Endometrium (tissue), 2 donors: Measurements from ENCODE around the gene FAM131A.

Source experiments
- FAIRE-seq: peaks from 2 replicates; lab custom pipeline; 2012; peaks lifted over from hg19 to GRCh38; lab: Jason Lieb, UNC
- donor health status: control.
- donor health status: control.

The FAM131A gene

GRCh38 chr3:184357248-184358123 lies 20.1 kb downstream of the FAM131A start:
- no peak for FAIRE-seq

- no peak for FAIRE-seq
Measured at GRCh38 chr3:184358124-184358767, 20.8 kb downstream of the FAM131A start.

- no peak for FAIRE-seq
Measured at GRCh38 chr3:184358921-184359350, 21.5 kb downstream of the FAM131A start.

DNA sequence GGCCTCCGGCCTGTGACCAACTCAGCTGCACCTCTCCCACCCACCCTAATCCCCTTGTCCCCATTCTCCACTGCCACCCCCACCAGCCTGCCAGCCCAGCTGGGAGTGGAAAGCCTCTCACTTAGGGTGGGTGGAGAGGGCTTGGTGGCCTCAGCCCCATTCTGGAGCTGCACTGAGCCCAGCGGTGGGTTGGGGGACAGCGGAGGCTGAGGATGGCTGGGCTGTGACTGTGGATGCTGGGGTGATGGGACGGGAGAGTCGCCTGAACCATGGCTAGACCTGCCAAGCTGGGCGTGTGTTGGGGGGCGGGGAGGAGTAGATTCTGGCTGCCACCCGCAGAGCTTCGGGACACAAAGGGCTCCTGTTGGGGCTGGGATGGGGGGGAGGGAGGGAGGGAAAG lies 22.2 kb downstream of the FAM131A start:
- no peak for FAIRE-seq

DNA sequence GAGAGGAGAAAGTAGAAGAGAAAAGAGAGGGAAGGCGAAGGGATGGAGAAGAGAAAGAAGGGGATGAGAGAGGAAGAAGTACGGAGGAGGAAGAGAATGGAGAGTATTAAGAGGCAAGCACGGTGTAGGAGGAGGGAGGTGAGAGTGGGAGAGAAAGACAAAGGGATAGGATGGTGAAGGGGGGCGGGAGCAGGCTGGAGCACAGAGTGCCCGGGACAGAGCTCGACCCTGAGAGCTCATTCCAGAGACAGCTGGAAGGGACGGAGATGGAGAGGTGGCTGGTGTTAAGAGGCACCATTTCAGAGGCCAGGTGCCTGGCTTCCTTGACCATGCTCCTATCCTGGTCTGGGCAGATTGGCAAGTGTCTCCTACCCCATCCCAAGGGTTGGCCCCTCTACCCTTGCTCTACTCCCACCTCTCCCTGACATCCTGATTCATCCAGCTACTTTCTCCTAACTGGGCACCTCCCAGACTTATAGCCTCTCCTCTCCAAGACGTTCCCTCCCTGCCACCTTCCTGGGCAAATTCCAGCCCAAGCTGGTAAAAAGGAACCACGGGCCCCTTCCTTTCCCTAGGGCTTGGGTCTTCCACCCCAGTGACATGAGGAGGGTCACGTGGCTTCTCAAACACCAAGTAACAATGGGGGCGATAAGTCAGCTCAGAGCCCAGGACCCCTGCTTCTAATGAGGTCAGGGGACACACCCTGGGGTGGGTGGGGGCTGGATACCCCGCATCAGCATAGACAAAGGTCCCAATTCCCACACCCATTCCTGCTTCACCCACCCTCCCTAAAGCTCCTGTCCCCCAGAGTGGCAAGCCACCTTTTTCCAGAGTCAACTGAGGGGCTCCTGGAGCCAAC lies 22.9 kb downstream of the FAM131A start:
- FAIRE-seq, result no peak

GRCh38 chr3:184360929-184361531 lies 23.6 kb downstream of the FAM131A start:
- no peak for FAIRE-seq

- FAIRE-seq, result no peak
Measured at GRCh38 chr3:184361532-184361931, 24.1 kb downstream of the FAM131A start, which contains the start of the genes CLCN2 and POLR2H. CLCN2 (minus strand) TSS chr3:184361605; CDS start chr3:184361479, 126 bp downstream. POLR2H (plus strand) TSS chr3:184361710; CDS start chr3:184363493, 1,783 bp downstream.

GRCh38 chr3:184361932-184362667 lies 24.7 kb downstream of the FAM131A start:
- no peak for FAIRE-seq

- FAIRE-seq, result peak; percentile 93
Measured at GRCh38 chr3:184362668-184363546, 25.5 kb downstream of the FAM131A start.

DNA sequence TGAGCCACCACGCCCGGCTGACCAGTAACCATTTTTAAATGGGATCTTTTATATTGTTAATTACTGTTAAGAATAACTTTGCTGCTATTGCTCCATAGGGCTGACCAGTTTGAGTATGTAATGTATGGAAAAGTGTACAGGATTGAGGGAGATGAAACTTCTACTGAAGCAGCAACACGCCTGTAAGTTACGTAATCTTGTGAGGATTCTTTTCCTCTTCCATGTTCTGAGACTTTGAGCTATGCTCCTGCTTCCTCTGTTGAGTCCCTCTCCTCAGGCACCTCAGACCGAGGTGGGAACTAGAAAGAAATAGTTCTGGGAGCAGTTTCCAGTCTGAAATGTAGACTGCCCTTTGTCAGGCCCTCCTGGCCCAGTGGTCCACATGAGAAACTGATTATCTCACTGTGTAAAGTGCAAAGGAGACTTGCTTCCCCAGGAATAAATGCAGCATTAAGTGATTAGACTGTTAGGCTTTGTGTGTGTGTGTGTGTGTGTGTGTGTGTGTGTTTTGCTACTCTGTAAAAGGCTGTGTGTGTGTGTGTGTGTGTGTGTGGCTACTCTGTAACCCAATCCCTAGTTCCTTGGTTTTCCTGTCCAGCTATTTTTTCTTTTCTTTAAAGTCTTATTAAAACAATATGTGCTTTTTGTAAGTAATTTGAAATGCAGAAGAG lies 29.4 kb downstream of the FAM131A start:
- no peak for FAIRE-seq

- no peak for FAIRE-seq
Measured at GRCh38 chr3:184368116-184368515, 30.7 kb downstream of the FAM131A start.

DNA sequence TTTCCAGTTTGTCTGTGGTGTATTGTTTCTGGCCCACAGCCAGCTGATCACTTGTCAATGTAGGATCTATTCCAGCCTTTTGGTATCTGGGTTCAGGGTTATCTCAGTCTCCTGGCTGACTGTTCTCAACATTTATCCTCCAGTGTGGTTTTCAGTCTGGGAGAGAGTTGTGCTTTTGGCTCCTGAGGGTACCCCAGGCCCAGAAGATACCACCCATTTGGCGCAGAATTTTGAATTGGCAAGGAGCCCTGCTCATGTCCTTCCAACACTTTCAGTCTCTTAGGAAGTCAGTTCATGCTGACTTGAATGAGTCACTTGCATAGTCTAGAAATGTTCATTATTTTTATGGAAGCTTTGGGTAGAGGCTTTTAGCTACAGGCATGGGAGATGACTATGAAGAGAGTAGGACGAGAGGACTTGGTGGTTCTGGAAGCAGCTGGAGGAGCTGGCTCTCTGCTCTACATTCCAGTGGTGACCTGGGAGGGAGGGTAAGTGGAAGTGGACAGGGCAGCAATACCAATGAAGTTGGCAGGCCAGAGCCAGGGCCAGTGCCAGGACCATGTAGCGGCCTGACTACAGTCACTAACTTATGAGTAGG lies 31.3 kb downstream of the FAM131A start:
- FAIRE-seq, result no peak

DNA sequence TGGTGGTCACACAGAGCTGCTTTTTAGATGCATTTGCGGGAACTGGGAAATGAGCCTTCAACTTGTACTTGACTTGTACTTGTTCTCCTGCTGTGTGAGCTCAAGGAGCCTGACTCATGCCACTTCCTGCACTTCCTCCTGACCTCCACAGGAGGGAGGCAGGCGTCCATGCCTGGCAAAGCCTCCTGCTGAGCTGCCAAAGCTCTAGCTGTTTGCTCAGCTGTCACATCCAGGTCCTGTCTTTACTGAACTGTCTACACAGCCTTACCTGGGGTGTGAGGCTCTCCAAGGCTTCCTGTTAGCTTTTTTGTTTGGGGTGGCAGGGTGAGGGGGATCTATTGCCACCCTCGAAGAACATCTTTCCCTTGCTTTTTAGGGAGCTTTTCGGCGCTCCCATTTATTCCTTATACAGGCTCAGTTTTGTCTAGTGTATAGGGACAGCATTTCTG lies 34.2 kb downstream of the FAM131A start:
- FAIRE-seq, result no peak

DNA sequence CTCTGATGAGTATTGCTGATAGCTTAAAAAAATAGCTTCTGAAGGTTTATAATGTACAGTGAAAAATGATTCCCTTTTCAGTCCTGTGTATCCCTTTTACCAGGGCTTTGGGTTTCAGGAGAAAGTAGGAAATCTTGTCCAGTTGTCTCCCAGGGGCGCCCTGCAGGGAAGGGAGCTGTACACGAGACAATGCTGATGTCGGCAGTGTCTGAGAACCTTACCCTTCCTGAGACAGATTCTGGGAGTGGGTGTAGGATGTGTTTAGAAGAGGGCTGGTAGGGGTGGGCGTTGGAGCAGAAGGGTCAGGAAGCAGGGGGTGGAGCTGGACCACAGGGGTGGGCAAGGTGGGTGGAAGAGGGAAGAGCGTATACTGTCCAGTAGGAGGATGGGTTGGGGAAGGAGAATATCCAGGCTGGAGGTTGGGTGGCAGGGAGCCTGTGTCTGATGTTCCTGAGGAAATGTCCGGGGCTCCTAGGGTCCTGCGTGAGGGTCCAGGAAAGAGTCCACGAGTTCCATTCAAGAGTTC lies 35.0 kb downstream of the FAM131A start:
- FAIRE-seq, result no peak

DNA sequence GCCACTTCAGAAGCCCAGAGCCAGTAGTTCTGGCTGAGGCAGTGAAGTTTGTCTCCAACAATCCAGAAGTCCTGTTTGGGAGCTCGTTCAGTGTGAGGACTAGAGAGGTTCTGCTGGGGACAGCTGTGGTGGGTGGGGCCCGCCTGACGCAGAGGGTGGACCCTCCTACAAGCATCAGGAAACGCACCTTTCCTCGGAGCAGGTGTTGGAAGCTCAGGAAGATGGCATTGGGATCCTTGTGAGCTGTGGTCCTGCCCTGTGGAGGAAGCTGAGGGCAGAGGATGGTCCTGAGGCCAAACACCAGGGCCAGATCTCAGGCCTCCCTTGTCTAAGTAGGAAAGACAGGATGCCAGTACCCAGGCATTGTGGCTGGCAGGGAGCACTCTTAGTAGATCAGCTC lies 35.5 kb downstream of the FAM131A start:
- no peak for FAIRE-seq

GRCh38 chr3:184373422-184373821 lies 36.0 kb downstream of the FAM131A start:
- FAIRE-seq, result no peak

DNA sequence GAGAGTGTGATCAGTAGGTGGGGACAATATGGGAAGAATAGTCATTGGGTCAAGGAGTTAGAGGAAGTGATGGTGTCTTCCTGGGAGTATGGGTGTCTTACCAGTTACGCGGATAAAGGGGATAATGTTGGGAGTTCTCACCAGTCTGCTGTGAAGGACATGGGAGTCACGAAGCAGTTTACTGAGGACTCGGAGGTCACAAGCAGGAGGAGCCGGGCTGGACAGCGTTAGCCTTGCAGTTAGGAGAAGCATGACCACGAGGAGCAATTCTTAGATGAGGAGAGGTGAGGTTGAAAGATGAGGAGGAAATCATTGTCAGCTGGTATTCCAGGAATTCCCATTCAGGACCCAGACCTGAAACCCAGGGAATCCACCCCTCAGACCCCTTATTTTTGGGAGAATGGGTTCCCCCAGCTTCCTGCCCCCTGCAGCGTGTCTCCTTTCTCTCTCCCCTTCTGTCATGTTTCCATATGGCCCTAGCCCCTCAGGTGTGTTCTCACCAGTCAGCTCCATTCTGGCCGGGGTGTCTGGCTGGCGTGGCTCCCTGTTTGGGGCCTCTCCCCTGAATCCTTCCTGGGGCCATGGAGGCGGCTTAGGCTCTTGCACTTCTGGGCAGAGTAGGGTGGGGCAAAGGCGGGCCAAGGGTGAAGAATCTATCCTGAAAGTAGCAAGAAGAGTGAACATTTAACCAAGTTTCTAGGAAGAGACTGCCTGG lies 38.5 kb downstream of the FAM131A start:
- FAIRE-seq, result no peak

DNA sequence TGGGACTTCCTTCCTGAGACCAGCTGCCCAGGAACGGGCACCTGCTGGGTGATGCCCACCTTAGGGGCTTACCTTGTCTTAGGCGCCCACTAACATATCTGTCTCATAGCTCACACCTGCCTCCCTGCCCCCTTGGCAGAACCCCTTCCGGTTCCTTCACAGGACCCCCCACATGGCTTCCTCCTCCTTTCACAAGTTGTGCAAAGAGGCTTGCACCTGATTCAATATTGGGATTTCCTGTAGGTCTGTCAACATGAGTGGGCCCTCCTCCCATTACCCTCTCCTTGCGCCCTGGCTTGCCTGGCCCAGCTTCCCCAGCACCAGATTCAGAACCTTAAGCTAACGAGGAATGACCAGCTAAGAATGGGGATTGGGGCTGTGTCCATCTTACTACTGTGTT lies 40.0 kb downstream of the FAM131A start:
- FAIRE-seq, result no peak
